Mammary epithelial cell (primary cell): Measurements from ENCODE around the gene KIF13A.

Experiments
- EZH2 ChIP-seq: IDR thresholded peaks from 2 replicates; pipeline ENCODE4 v1.6.1; 2012; ENCODE audit warnings: low read length, inconsistent platforms, borderline replicate concordance
- TF ChIP-seq, protein P1 (sequence below), 2 donors: IDR thresholded peaks in 1 of 2; conservative IDR thresholded peaks in 1 of 2; 2 replicates each; pipeline ENCODE4 v1.5.1; 2011 to 2012; ENCODE audit warnings: inconsistent platforms in 2 of 2, low read length in 2 of 2, mild to moderate bottlenecking in 2 of 2, control low read depth in 1 of 2, low read depth in 1 of 2; ENCODE audit not compliant: insufficient read depth in 1 of 2; ENCODE audit errors: extremely low read depth in 1 of 2

DNA sequence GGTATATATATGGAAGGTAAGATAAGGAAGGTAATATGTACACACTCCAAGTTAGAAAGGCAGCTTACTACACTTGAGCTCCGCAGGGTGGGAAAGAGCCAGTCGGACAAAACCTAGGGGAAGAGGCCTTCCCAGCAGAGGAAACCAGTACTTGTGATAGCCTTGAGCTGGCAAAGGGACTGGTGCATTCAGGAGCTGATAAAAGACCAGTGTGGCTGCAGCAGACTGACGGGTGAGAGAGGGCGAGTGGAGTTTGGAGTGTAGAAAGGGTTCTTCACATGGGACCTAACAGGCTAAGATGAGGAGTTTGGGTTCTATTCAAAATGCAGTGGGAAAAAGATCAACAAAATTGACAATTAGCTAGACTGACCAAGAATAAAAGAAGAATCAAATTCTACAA, 49.3 kb upstream of the KIF13A start:
- TF ChIP-seq, protein P1, sequence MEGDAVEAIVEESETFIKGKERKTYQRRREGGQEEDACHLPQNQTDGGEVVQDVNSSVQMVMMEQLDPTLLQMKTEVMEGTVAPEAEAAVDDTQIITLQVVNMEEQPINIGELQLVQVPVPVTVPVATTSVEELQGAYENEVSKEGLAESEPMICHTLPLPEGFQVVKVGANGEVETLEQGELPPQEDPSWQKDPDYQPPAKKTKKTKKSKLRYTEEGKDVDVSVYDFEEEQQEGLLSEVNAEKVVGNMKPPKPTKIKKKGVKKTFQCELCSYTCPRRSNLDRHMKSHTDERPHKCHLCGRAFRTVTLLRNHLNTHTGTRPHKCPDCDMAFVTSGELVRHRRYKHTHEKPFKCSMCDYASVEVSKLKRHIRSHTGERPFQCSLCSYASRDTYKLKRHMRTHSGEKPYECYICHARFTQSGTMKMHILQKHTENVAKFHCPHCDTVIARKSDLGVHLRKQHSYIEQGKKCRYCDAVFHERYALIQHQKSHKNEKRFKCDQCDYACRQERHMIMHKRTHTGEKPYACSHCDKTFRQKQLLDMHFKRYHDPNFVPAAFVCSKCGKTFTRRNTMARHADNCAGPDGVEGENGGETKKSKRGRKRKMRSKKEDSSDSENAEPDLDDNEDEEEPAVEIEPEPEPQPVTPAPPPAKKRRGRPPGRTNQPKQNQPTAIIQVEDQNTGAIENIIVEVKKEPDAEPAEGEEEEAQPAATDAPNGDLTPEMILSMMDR (conservative IDR thresholded peaks at IDR 0.05 in 1 of 2, IDR thresholded peaks at IDR 0.05 in 1 of 2; ENCODE audit: extremely low read depth in 1 of 2, insufficient read depth in 1 of 2, low read depth in 1 of 2, low read length in 2 of 2) = no peak
- TF ChIP-seq EZH2 = no peak
